Measurements from ENCODE around the gene CGAS. TPM values are rescaled to one million over a fixed set of nuclear protein-coding genes. Genes with fewer than 3 reads are reported as not detected.

Gene CGAS
- total RNA-seq, 1 experiment from 2014 or later, result 38.4 TPM

DNA sequence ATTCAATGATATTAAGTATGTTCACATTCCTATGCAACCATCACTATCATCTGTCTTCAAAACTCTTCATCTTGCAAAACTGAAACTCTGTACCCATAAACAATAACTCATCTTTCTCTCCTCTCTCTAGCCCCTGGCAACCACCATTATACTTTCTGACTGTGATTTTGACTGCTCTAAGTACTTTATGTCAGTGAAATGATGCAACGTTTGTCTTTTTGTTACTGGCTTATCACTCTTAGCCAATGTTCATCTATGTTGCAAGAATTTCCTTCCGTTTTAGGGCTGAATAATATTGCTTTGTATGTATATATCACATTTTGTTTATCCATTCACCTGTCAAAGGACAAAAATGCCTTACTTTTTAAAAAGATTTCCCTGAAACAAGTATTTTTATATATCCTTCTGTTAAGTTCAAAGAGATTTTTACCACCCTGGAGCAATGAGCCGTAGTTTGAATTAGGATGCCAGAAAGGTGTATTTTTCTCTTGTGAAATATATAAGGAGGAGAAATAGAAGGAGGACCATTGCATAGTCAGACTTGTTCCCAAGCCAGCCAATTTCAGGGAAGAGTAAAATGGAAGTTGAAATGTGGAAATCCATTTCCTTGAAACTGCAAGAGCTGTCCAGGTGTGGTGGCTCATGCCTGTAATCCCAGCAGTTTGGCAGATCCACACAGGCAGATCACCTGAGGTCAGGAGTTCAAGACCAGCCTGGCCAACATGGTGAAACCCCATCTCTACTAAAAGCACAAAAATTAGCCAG, 4.0 kb upstream of the CGAS start:
- Histone ChIP-seq H3K4me3 (ENCODE audit: low read depth in 2 of 2, low read length in 2 of 2) (no peak overlapping the region), H3K27me3 (ENCODE audit: control insufficient read depth, insufficient read depth, low read length) (no peaks in the 10 kb centered on the region), H3K27ac (ENCODE audit: low read length) (peak overlapping the region; percentile 25; the same call in 1 of the 2 replicates), H3K36me3 (ENCODE audit: control insufficient read depth, insufficient read depth, low read length) (no peaks in the 10 kb centered on the region), H3K9me3 (ENCODE audit: control insufficient read depth, insufficient read depth, low read depth, low read length) (no peaks in the 10 kb centered on the region), H3K4me1 (ENCODE audit: control insufficient read depth, insufficient read depth, low read length) (peaks cover 4% of the 10 kb centered on the region; the same call in 1 of the 2 replicates)
- in situ Hi-C loops (cut with HindIII; ENCODE audit: low pct_unique_long_range_greater_than_20kb, low sequenced_read_pairs), result no loop called here
- TF ChIP-seq REST (IDR thresholded peaks at IDR 0.05; ENCODE audit: insufficient read depth in 1 of 2, low read depth in 2 of 2, low read length in 1 of 2), result no peak
- TF ChIP-seq POLR2AphosphoS5 (IDR thresholded peaks at IDR 0.05; ENCODE audit: low read depth, low read length), result no peak
- no peak for TF ChIP-seq CTCF (IDR thresholded peaks at IDR 0.05)
- ATAC-seq (no peak), DNase-seq (ENCODE audit: low read depth, low spot score) (no peak)
- ChIA-PET POLR2A (no interaction called here), CTCF (no interaction called here)
- intact Hi-C loops (cut with micrococcal nuclease; ENCODE audit: unreplicated experiment), result no loop called here
- BruUV-seq (replicated peaks), result TSS peak; percentile 77

- H3K9me3 ChIP-seq (ENCODE audit: control insufficient read depth, insufficient read depth, low read depth, low read length), result no peaks in the 10 kb centered on the region
- H3K27me3 ChIP-seq (ENCODE audit: control insufficient read depth, insufficient read depth, low read length), result no peaks in the 10 kb centered on the region
- in situ Hi-C loops (cut with HindIII; ENCODE audit: low pct_unique_long_range_greater_than_20kb, low sequenced_read_pairs), result no loop called here
- H3K4me1 ChIP-seq (ENCODE audit: control insufficient read depth, insufficient read depth, low read length), result peaks cover 4% of the 10 kb centered on the region; the same call in 1 of the 2 replicates
- BruUV-seq (replicated peaks), result no TSS peak
- ATAC-seq (peak; percentile 71), DNase-seq (ENCODE audit: low read depth, low spot score) (peak; percentile 54)
- CTCF ChIA-PET, result no interaction called here
- peak overlapping the region; percentile 76 to 95 for H3K4me3 ChIP-seq (ENCODE audit: low read depth in 2 of 2, low read length in 2 of 2)
- intact Hi-C loops (cut with micrococcal nuclease; ENCODE audit: unreplicated experiment), result no loop called here
- POLR2A ChIA-PET, result interaction anchor here (0.6 to 2.5 kb wide), 6 partner anchors 10 to 115 kb away, joined by 3 to 12 read pairs (median 6); partner anchors contain the start of gene MTO1
- peak overlapping the region; percentile 99 for H3K27ac ChIP-seq (ENCODE audit: low read length)
- TF ChIP-seq TCF7L2 (IDR thresholded peaks at IDR 0.05; ENCODE audit: low read depth, low read length), result 0 out of 2 replicates have a peak, but pooled peaks have one; percentile 12
- TF ChIP-seq POLR2AphosphoS5 (IDR thresholded peaks at IDR 0.05; ENCODE audit: low read depth, low read length), result no peak
- peak; percentile 23; the same call in 1 of the 2 replicates for TF ChIP-seq SIN3A (IDR thresholded peaks at IDR 0.05; ENCODE audit: borderline replicate concordance, insufficient read depth, low read depth, low read length)
- 0 out of 4 replicates have a peak, but pooled peaks of 1 of the 2 experiments have one; percentile 7 for TF ChIP-seq REST (IDR thresholded peaks at IDR 0.05; ENCODE audit: insufficient read depth in 1 of 2, low read depth in 2 of 2, low read length in 1 of 2)
- H3K36me3 ChIP-seq (ENCODE audit: control insufficient read depth, insufficient read depth, low read length), result 0 out of 2 replicates have a peak, but pooled peaks cover 2% of the 10 kb centered on the region
These were observed 632 bp downstream of the CGAS start for GRCh38 chr6:73451223-73452106.
